Neural progenitor cell (in vitro differentiated cells): ENCODE data around the gene TRIM31. TPM values are rescaled to one million over a fixed set of nuclear protein-coding genes. Genes with fewer than 3 reads are reported as not detected.

Experiments
- DNase-seq: peaks from one replicate; pipeline ENCODE4 v3.0.0-alpha.2; 2016; ENCODE audit warnings: low spot score
- H2AFZ ChIP-seq: fragments of 200-600 bp; sonication (generic); replicated peaks from 2 replicates; pipeline ENCODE4 v1.6.1; 2016; ENCODE audit warnings: antibody characterized with exemption
- H3F3A ChIP-seq: fragments of 200-600 bp; sonication (generic); 2 replicates; pipeline ENCODE4 v1.6.1; 2016; ENCODE audit warnings: antibody characterized with exemption, low read depth
- H3K27ac ChIP-seq: fragments of 200-600 bp; sonication (generic); 2 replicates; pipeline ENCODE4 v1.5.1; 2016; ENCODE audit warnings: mild to moderate bottlenecking
- H3K27me3 ChIP-seq: fragments of 200-600 bp; sonication (generic); 2 replicates; pipeline ENCODE4 v1.6.1; 2016; ENCODE audit warnings: mild to moderate bottlenecking, moderate library complexity
- H3K36me3 ChIP-seq: fragments of 200-600 bp; sonication (generic); 2 replicates; pipeline ENCODE4 v1.5.1; 2016
- H3K4me1 ChIP-seq: fragments of 200-600 bp; sonication (generic); 2 replicates; pipeline ENCODE4 v1.6.1; 2016; ENCODE audit warnings: mixed run types
- H3K4me2 ChIP-seq: fragments of 200-600 bp; sonication (generic); 2 replicates; pipeline ENCODE4 v1.6.1; 2016
- H3K4me3 ChIP-seq: fragments of 200-600 bp; sonication (generic); 2 replicates; pipeline ENCODE4 v1.5.1; 2016
- H3K79me2 ChIP-seq: fragments of 200-600 bp; sonication (generic); 2 replicates; pipeline ENCODE4 v1.6.1; 2016; ENCODE audit warnings: low read depth
- H3K9ac ChIP-seq: fragments of 200-600 bp; sonication (generic); 2 replicates; pipeline ENCODE4 v1.6.1; 2016
- H3K9me3 ChIP-seq: fragments of 200-600 bp; sonication (generic); 2 replicates; pipeline ENCODE4 v1.5.1; 2016; ENCODE audit warnings: low read depth
- H4K20me1 ChIP-seq: fragments of 200-600 bp; sonication (generic); 2 replicates; pipeline ENCODE4 v1.6.1; 2016; ENCODE audit warnings: low read depth
- H3K27ac Mint-ChIP-seq: 3 replicates; pipeline ENCODE4 v1.8.0; 2021; ENCODE audit warnings: mixed read lengths
- H3K27me3 Mint-ChIP-seq: 2 replicates; pipeline ENCODE4 v1.8.0; 2022; ENCODE audit warnings: low read depth, mild to moderate bottlenecking, inconsistent platforms, moderate library complexity, mixed read lengths; ENCODE audit not compliant: insufficient read depth
- H3K36me3 Mint-ChIP-seq: 3 replicates; pipeline ENCODE4 v1.8.0; 2021; ENCODE audit warnings: mixed read lengths
- H3K4me1 Mint-ChIP-seq: 3 replicates; pipeline ENCODE4 v1.8.0; 2021; ENCODE audit warnings: mixed read lengths
- H3K4me3 Mint-ChIP-seq: 3 replicates; pipeline ENCODE4 v1.8.0; 2021; ENCODE audit warnings: mild to moderate bottlenecking, moderate library complexity, mixed read lengths
- H3K9me3 Mint-ChIP-seq: 3 replicates; pipeline ENCODE4 v1.8.0; 2020; ENCODE audit warnings: mixed read lengths
- EZH2 ChIP-seq: fragments of 200-600 bp; sonication (generic); IDR thresholded peaks from 2 replicates; pipeline ENCODE4 v1.6.1; 2017; ENCODE audit warnings: antibody characterized with exemption, mild to moderate bottlenecking, moderate library complexity
- EZH2phosphoT487 ChIP-seq: fragments of 200-600 bp; sonication (generic); IDR thresholded peaks from 2 replicates; pipeline ENCODE4 v1.6.1; 2017; ENCODE audit warnings: antibody characterized with exemption
- total RNA-seq: library from RNA; depleted of rRNA; stranded (reverse); fragments of >200 nt; gene quantifications from 2 replicates; pipeline ENCODE4 v1.2.3, GENCODE V29; 2015; ENCODE audit warnings: low replicate concordance
- TF ChIP-seq, protein P1 (sequence below): fragments of 200-600 bp; sonication (generic); IDR thresholded peaks from 2 replicates; pipeline ENCODE4 v1.5.1; 2017; ENCODE audit warnings: antibody characterized with exemption, mild to moderate bottlenecking

Gene TRIM31
- total RNA-seq, 1 donor from 2014 or later: not detected

DNA sequence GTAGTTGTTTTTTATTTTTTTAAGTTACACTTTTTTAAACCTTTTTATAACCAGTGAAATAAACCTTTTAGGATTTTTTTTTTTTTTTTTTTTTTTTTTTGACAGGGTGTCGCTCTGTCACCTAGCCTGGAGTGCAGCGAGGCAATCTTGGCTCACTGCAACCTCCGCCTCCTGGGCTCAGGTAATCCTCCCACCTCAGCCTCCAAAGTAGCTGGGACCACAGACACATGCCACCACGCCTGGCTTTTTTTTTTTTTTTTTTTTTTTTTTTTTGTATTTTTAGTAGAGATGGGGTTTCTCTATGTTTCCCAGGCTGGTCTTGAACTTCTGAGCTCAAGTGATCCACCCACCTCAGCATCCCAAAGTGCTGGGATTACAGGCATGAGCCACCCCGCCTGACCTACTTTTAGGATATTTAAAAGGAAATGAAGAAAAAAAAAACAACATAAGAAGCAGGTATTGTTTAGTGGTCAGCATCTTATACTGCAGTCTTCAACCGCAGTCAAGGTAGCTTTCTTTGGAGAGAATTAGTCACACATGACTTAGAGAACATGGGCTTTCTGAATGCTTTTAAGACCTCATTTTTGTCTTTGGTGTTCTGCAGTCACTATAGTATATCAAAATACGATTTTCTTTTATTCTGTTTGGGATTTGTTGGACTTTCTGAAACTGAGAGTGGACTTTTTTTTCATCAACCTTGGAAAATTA is 50.3 kb downstream of the TRIM31 start:
- H3K4me2 ChIP-seq: peak overlapping the region; percentile 94

GRCh38 chr6:30061858-30062458 is 50.9 kb downstream of the TRIM31 start:
- Histone ChIP-seq H3K9me3 (no peaks in the 10 kb centered on the region), H3F3A (peaks cover 9% of the 10 kb centered on the region), H3K4me2 (peak overlapping the region; percentile 94), H2AFZ (peak overlapping the region; percentile 85), H3K27me3 (no peaks in the 10 kb centered on the region), H3K36me3 (peaks cover 6% of the 10 kb centered on the region), H4K20me1 (no peaks in the 10 kb centered on the region), H3K9ac (peak overlapping the region; percentile 53), H3K27ac (no peak overlapping the region), H3K79me2 (peaks cover 23% of the 10 kb centered on the region), H3K4me3 (peak overlapping the region; percentile 98), H3K4me1 (peaks cover 17% of the 10 kb centered on the region)
- no peak for DNase-seq
- no peaks in the 10 kb centered on the region for H3K9me3 Mint-ChIP-seq
- peaks cover 26% of the 10 kb centered on the region for H3K4me1 Mint-ChIP-seq
- no peak for TF ChIP-seq EZH2phosphoT487
- no peak for TF ChIP-seq EZH2
- TF ChIP-seq, protein P1, sequence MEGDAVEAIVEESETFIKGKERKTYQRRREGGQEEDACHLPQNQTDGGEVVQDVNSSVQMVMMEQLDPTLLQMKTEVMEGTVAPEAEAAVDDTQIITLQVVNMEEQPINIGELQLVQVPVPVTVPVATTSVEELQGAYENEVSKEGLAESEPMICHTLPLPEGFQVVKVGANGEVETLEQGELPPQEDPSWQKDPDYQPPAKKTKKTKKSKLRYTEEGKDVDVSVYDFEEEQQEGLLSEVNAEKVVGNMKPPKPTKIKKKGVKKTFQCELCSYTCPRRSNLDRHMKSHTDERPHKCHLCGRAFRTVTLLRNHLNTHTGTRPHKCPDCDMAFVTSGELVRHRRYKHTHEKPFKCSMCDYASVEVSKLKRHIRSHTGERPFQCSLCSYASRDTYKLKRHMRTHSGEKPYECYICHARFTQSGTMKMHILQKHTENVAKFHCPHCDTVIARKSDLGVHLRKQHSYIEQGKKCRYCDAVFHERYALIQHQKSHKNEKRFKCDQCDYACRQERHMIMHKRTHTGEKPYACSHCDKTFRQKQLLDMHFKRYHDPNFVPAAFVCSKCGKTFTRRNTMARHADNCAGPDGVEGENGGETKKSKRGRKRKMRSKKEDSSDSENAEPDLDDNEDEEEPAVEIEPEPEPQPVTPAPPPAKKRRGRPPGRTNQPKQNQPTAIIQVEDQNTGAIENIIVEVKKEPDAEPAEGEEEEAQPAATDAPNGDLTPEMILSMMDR: no peak
- peak overlapping the region; percentile 88 for H3K27ac Mint-ChIP-seq
- H3K36me3 Mint-ChIP-seq: peaks cover 4% of the 10 kb centered on the region
- peak overlapping the region; percentile 97 for H3K4me3 Mint-ChIP-seq
- peaks cover 3% of the 10 kb centered on the region for H3K27me3 Mint-ChIP-seq

More for the DNA sequence above, 50.3 kb downstream of the TRIM31 start:
- no peak overlapping the region for H2AFZ ChIP-seq
- peak overlapping the region; percentile 98 for H3K4me3 ChIP-seq
- no peak overlapping the region for H3K27ac ChIP-seq
- H3K9me3 ChIP-seq: no peaks in the 10 kb centered on the region
- no peaks in the 10 kb centered on the region for H3K9me3 Mint-ChIP-seq
- peaks cover 4% of the 10 kb centered on the region for H3K27me3 Mint-ChIP-seq
- H3K27ac Mint-ChIP-seq: no peak overlapping the region
- DNase-seq: no peak
- peaks cover 12% of the 10 kb centered on the region for H3F3A ChIP-seq
- H4K20me1 ChIP-seq: no peaks in the 10 kb centered on the region
- peaks cover 28% of the 10 kb centered on the region for H3K4me1 Mint-ChIP-seq
- H3K9ac ChIP-seq: no peak overlapping the region
- peaks cover 4% of the 10 kb centered on the region for H3K36me3 Mint-ChIP-seq
- peaks cover 25% of the 10 kb centered on the region for H3K79me2 ChIP-seq
- TF ChIP-seq EZH2phosphoT487 (no peak), EZH2 (no peak)
- TF ChIP-seq, protein P1: no peak
- H3K4me3 Mint-ChIP-seq: peak overlapping the region; percentile 97
- H3K27me3 ChIP-seq: no peaks in the 10 kb centered on the region
- H3K36me3 ChIP-seq: peaks cover 6% of the 10 kb centered on the region
- H3K4me1 ChIP-seq: peaks cover 18% of the 10 kb centered on the region

- peaks cover 24% of the 10 kb centered on the region for H3K4me1 Mint-ChIP-seq
- peak within 1 kb of the TSS; percentile 88 for H3K27ac Mint-ChIP-seq
- H3K4me3 Mint-ChIP-seq: peak within 1 kb of the TSS; percentile 97
- H3K36me3 Mint-ChIP-seq: peaks cover 4% of the 10 kb centered on the region
- no peaks in the 10 kb centered on the region for H3K27me3 Mint-ChIP-seq
- no peaks in the 10 kb centered on the region for H4K20me1 ChIP-seq
- H3K9ac ChIP-seq: peak within 1 kb of the TSS; percentile 92
- peaks cover 15% of the 10 kb centered on the region for H3K4me1 ChIP-seq
- TF ChIP-seq EZH2 (no peak), EZH2phosphoT487 (no peak)
- TF ChIP-seq, protein P1: no peak
- H3K27me3 ChIP-seq: no peaks in the 10 kb centered on the region
- no peak within 1 kb of the TSS for H3K27ac ChIP-seq
- DNase-seq: peak; percentile 99
- H3K9me3 Mint-ChIP-seq: no peaks in the 10 kb centered on the region
- no peaks in the 10 kb centered on the region for H3K9me3 ChIP-seq
- H2AFZ ChIP-seq: peak within 1 kb of the TSS; percentile 96
- H3K79me2 ChIP-seq: peaks cover 23% of the 10 kb centered on the region
- peak within 1 kb of the TSS; percentile 94 for H3K4me2 ChIP-seq
- peak within 1 kb of the TSS; percentile 98 for H3K4me3 ChIP-seq
- H3F3A ChIP-seq: peaks cover 4% of the 10 kb centered on the region
- peaks cover 6% of the 10 kb centered on the region for H3K36me3 ChIP-seq
These were observed 51.6 kb downstream of the TRIM31 start, which contains the start of gene POLR1H for GRCh38 chr6:30061092-30061857. TSS of gene POLR1H (plus strand) at chr6:30061265. CDS start at chr6:30061525, 260 bp downstream.
